Lung (tissue), 12 donors: ENCODE measurements around the gene CFH. TPM values are rescaled to one million over a fixed set of nuclear protein-coding genes. Genes with fewer than 3 reads are reported as not detected.

Experiments used
- ATAC-seq: fragments of 200-7000 bp; cut with Tn5 transposase; one replicate; pipeline ENCODE4 v1.9.1; 2020; ENCODE audit warnings: moderate number of reproducible peaks; ENCODE audit not compliant: insufficient read depth, low FRiP score
- DNase-seq, 3 donors: peaks; one replicate each; pipeline ENCODE4 v3.0.0-alpha.2; 2013 to 2017
- H3K27ac ChIP-seq, 2 donors: one replicate each; pipeline ENCODE4 v1.5.1; 2013; ENCODE audit warnings: mild to moderate bottlenecking in 2 of 2, moderate library complexity in 2 of 2, control low read depth in 1 of 2, inconsistent platforms in 1 of 2, low read depth in 1 of 2, low read length in 1 of 2
- H3K27me3 ChIP-seq, 3 donors: one replicate each; pipeline ENCODE4 v1.5.1; 2013; ENCODE audit warnings: low read length in 2 of 3; ENCODE audit not compliant: control insufficient read depth in 3 of 3, insufficient read depth in 3 of 3
- H3K36me3 ChIP-seq, 4 donors: one replicate each; pipeline ENCODE4 v1.5.1; 2013; ENCODE audit warnings: low read length in 4 of 4, mild to moderate bottlenecking in 1 of 4, moderate library complexity in 1 of 4; ENCODE audit not compliant: control insufficient read depth in 4 of 4, insufficient read depth in 4 of 4
- H3K4me1 ChIP-seq, 5 donors: one replicate each; pipeline ENCODE4 v1.5.1; 2013; ENCODE audit warnings: low read length in 5 of 5, mild to moderate bottlenecking in 2 of 5, moderate library complexity in 1 of 5; ENCODE audit not compliant: control insufficient read depth in 5 of 5, insufficient read depth in 5 of 5
- H3K4me3 ChIP-seq: one replicate; pipeline ENCODE4 v1.5.1; 2013; ENCODE audit warnings: mild to moderate bottlenecking, control low read depth, moderate library complexity
- H3K9ac ChIP-seq, 2 donors: one replicate each; pipeline ENCODE4 v1.5.1; 2013; ENCODE audit warnings: low read length in 2 of 2, control low read depth in 1 of 2; ENCODE audit not compliant: insufficient read depth in 1 of 2
- H3K9me3 ChIP-seq, 4 donors: one replicate each; pipeline ENCODE4 v1.5.1; 2013; ENCODE audit warnings: low read length in 3 of 4, mild to moderate bottlenecking in 1 of 4, moderate library complexity in 1 of 4; ENCODE audit not compliant: control insufficient read depth in 4 of 4, insufficient read depth in 3 of 4
- WGBS, 2 donors: extraction: QIAGEN DNeasy Blood & Tissue Kit; methylation state at CpG; one replicate each; pipeline ENCODE4 v1.1.7; 2013; 5-methylcytosine and 5-hydroxymethylcytosine counted together
- polyA plus RNA-seq, 2 donors: library from polyadenylated mRNA; stranded (reverse); fragments of 200-250 nt; gene quantifications; one replicate each; pipeline ENCODE4 v1.2.1, GENCODE V29; 2013
- total RNA-seq, 2 donors: library from RNA; depleted of rRNA in 1 of 2; stranded (reverse); fragments of >200 nt in 1 of 2; gene quantifications; one replicate each; pipeline ENCODE4 v1.2.1, GENCODE V29; 2014 to 2021
- TF ChIP-seq, protein P1 (sequence below): IDR thresholded peaks from 2 replicates; pipeline ENCODE4 v1.5.1; 2012; ENCODE audit warnings: mild to moderate bottlenecking; ENCODE audit errors: control extremely low read depth, extremely low read depth
- donor health status: control.
- donor health status: control.
- donor health status: Bipolar disorder and iron deficiency.
- donor health status: healthy.
- donor health status: DM: yes; HTN: yes; CAD: no.

The CFH gene
- total and polyA plus RNA-seq, 4 donors: 26.8 to 185 (median 62.7) TPM

GRCh38 chr1:196619721-196620120, 32.1 kb upstream of the CFH start:
- H3K27me3 ChIP-seq: no peaks in the 10 kb centered on the region
- DNase-seq (no peak), ATAC-seq (no peak)
- no peaks in the 10 kb centered on the region for H3K9me3 ChIP-seq
- no peak overlapping the region for H3K9ac ChIP-seq
- no peaks in the 10 kb centered on the region for H3K36me3 ChIP-seq
- H3K4me3 ChIP-seq: no peak overlapping the region
- TF ChIP-seq, protein P1, sequence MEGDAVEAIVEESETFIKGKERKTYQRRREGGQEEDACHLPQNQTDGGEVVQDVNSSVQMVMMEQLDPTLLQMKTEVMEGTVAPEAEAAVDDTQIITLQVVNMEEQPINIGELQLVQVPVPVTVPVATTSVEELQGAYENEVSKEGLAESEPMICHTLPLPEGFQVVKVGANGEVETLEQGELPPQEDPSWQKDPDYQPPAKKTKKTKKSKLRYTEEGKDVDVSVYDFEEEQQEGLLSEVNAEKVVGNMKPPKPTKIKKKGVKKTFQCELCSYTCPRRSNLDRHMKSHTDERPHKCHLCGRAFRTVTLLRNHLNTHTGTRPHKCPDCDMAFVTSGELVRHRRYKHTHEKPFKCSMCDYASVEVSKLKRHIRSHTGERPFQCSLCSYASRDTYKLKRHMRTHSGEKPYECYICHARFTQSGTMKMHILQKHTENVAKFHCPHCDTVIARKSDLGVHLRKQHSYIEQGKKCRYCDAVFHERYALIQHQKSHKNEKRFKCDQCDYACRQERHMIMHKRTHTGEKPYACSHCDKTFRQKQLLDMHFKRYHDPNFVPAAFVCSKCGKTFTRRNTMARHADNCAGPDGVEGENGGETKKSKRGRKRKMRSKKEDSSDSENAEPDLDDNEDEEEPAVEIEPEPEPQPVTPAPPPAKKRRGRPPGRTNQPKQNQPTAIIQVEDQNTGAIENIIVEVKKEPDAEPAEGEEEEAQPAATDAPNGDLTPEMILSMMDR: no peak
- WGBS, 2 donors: 98 to 99% methylated on average over 2 of the region's 2 CpGs
- H3K4me1 ChIP-seq: no peaks in the 10 kb centered on the region
- no peak overlapping the region for H3K27ac ChIP-seq

GRCh38 chr1:196623079-196623478, 28.8 kb upstream of the CFH start:
- Histone ChIP-seq H3K4me1 (no peaks in the 10 kb centered on the region), H3K27ac (no peak overlapping the region), H3K4me3 (no peak overlapping the region), H3K36me3 (no peaks in the 10 kb centered on the region), H3K9me3 (no peaks in the 10 kb centered on the region), H3K9ac (no peak overlapping the region), H3K27me3 (no peaks in the 10 kb centered on the region)
- whole genome bisulfite sequencing, 2 donors: 87 to 90% methylated on average over 1 of the region's 1 CpG
- TF ChIP-seq, protein P1: no peak
- ATAC-seq: no peak
- DNase-seq: no peak

- TF ChIP-seq, protein P1: no peak
These were observed 23.0 kb upstream of the CFH start for GRCh38 chr1:196628838-196629237.

DNA sequence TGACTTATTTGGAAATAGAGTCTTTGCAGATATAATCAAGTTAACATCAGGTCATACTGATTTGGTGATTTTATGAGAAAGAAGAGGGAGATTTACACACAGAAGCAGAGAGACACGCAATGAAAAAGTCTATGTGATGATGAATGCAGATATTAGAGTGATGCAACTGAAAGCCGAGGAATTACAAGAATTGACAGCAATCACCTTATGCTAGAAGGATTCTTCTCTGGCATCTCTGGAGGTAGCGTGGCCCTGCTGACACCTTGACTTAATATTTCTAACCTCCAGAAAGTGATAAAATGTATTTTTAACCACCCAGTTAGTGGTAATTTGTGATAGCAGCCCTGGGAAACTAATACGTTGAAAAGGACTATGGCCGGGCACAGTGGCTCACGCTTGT, 14.2 kb upstream of the CFH start:
- H3K27ac ChIP-seq: no peak overlapping the region
- ATAC-seq: no peak
- TF ChIP-seq, protein P1: no peak
- no peak for DNase-seq
- no peak overlapping the region for H3K4me3 ChIP-seq
- no peaks in the 10 kb centered on the region for H3K36me3 ChIP-seq
- no peaks in the 10 kb centered on the region for H3K4me1 ChIP-seq
- WGBS, 2 donors: 94 to 95% methylated on average over 6 of the region's 6 CpGs
- H3K9me3 ChIP-seq: no peaks in the 10 kb centered on the region
- no peaks in the 10 kb centered on the region for H3K27me3 ChIP-seq
- no peak overlapping the region for H3K9ac ChIP-seq

More at GRCh38 chr1:196628838-196629237, 23.0 kb upstream of the CFH start:
- DNase-seq: no peak
- no peak overlapping the region for H3K9ac ChIP-seq
- no peak overlapping the region for H3K27ac ChIP-seq
- peaks cover 0 to 4% (median 2%) of the 10 kb centered on the region in 4 donors for H3K9me3 ChIP-seq
- 89 to 93% methylated on average over 3 of the region's 3 CpGs for WGBS, 2 donors
- H3K4me1 ChIP-seq: no peaks in the 10 kb centered on the region
- no peaks in the 10 kb centered on the region for H3K27me3 ChIP-seq
- H3K4me3 ChIP-seq: no peak overlapping the region
- ATAC-seq: no peak
- H3K36me3 ChIP-seq: no peaks in the 10 kb centered on the region
